KG1 (cell line): ENCODE results near the gene E2F1.

ENCODE experiments used
- DNase-seq: peaks from one replicate; lab custom pipeline; 2025; lab: John Stamatoyannopoulos, UW

The E2F1 gene

GRCh38 chr20:33686100-33686983 lies at the start of gene E2F1:
Gene E2F1, minus strand, starts transcription at chr20:33686385. Its CDS starts 121 bp downstream, at chr20:33686264.
- DNase-seq = peak; percentile 88

DNA sequence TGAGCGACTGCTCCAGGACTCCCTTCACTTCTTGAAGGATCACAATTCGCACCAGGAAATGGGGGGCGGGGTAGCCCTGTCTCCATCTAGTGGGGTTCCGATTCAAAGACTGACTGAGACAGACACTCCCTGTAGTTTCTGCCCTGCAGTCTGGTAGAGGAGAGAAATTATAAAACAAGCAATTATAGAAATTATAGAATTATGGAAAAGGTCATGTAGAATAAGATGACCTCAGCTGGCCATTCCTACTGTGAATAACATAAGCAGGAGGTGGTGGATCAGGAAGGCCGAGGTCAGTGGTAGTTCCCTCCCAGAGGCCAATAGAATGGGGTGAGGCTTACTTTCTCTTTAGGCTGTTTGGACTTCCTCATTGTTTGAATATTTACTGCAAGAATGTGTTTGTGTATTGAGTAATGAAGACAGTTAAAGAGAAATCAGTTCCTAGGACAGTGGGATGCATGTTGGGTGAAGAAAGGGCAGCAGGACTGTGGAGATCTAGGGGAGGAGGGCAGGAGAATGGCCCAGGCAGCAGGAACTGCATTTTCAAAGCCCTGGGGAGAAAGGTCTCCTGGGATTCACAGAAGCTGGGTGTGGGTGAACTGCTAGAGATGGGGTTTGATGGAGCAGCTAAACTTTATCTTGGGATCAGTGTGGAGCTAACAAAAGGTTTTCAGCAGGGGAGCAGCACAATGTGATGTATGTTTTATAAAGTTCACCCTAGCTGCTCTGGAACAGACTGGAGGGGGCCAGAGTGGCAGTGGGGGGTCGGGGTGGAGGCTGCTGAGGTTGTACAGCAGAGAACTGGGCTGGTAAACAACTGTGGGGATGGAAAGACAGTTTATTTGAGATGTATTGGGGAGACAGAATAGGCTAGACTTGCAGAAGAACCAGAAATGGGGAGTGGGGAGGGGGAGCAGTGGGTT lies 47.7 kb upstream of the E2F1 start:
- peak; percentile 38 for DNase-seq

DNA sequence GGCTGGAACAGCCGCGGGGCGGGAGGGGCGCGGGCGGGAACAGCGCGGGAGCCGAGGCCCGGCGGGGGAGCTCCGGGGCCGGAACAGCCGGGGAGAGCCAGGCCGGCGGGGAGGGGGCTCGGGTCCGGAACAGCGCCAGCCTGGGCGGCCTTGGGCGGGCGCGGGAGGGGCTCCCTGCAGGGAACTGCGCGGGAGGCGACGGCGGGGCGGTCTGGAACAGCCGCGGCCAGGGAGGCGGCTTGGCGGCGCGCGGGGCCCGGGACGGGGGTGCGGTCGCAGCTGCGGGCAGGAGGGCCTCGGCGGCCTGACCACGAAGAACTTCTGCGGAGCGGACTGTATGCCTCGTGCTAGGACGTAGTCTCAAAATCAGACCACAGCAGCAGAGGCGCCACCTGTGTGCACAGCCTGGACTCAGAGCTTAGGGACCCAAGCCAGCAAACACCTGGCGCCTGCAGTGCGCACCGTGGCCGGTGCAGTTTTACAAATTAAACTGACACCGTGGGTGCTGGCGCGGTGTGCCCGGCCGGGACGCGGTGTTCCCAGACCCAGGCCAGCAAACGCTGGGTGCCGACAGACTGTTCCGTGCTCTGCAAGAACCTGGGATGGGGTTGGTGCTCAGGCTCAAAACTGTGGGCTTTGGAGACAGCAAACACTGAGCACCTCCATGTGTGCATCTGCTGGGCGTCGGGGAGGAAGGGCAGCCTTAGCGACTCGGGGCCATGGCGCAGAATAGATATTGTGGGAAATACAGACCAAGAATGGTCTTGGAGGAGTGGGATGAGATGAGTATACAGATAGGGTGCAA lies 46.2 kb upstream of the E2F1 start:
- DNase-seq = peak; percentile 93

DNA sequence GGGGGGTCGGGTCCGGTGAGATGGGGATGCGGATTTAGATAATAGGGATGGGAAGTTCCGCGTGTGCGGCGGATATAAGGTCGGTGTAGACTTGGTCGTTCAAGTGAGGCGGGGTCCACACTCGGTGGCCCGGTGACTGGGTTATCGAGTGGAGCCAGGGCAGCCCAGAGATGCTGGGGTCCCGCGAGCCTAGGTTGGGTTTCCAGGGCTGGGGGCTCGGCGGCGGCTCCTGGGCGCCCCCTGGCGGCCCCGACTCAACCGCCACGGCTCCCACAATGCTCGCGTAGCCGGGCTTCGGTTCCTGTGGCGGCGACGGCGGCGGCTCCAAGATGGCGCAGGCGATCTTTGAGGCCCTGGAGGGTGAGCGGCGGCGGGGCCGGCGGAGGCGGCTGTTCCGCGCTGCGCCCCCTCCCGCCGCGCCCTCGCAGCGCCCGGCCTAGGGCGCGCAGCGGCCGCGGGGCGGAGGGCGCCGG lies 45.5 kb upstream of the E2F1 start, which contains the start of gene ZNF341:
Gene ZNF341, plus strand, starts transcription at position 304 of the 473 bp plus-strand sequence. Its CDS starts 26 bp downstream, at position 330.
- peak; percentile 93 for DNase-seq

DNA sequence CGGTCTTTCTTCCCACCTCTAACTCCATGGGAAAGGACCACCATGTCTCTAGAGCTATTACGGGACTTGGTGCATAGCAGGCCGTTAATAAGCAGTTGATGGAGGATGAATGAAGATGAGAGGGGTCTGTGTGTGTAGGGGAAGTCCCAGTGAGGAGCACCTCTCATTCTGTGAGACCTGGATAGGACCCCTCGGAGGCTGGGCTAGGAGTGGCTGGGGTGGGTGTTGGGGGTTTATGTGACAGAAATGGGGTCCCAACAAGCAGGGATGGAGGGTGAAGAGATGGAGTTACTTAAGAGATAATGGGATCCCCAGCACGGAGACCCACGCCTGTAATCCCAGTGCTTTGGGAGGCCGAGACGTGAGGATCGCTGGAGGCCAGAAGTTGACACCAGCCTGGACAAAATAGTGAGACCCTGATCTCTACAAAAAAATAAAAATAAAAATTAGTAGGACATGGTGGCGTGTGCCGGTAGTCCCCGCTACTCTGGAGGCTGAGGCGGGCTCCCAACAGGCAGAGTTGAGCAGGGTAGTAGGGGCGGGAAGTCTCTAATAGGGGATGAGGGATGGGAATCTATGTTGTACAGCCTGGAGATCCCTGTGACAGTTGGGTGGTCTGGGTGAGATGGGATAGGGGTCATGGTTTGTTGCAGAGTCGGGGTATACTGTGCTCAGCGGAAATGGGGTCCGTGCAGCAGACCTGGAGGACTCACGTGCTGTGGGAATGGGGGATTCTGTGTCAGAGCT lies 44.9 kb upstream of the E2F1 start:
- DNase-seq = no peak

- DNase-seq = no peak
Measured at GRCh38 chr20:33729101-33729500, 42.9 kb upstream of the E2F1 start.

GRCh38 chr20:33728463-33728862 lies 42.3 kb upstream of the E2F1 start:
- no peak for DNase-seq

- no peak for DNase-seq
Measured at GRCh38 chr20:33727806-33728205, 41.6 kb upstream of the E2F1 start.

GRCh38 chr20:33727115-33727479 lies 40.9 kb upstream of the E2F1 start:
- no peak for DNase-seq

DNA sequence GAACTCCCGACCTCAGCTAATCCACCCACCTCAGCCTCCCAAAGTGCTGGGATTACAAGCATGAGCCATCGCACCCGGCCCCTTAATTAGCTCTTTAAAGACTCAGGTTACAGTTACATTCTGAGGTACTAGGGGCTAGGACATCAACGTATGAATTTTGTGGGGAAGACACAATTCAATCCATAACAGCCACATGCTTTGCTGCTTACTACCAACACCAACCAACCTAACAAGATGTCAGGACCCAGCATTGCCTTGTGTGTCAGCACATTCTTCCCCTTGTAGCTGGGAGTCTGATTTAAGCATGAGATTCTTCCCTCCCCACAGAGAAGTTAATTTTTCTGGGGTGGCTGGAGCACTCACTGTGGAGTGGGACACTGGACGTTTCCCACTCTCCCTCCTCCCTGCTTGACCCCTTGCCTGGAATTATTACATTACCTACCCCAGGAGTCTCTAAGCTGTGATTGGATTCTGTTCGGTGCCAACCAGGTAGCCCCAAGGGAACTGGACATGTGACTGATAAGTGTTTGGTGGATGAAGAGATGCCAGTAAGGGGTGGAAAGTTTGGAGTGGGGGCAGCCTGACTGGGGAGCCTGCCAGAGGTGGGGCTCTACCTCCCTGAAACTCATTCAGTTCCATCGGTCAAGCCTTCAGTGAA lies 39.6 kb upstream of the E2F1 start:
- no peak for DNase-seq

DNA sequence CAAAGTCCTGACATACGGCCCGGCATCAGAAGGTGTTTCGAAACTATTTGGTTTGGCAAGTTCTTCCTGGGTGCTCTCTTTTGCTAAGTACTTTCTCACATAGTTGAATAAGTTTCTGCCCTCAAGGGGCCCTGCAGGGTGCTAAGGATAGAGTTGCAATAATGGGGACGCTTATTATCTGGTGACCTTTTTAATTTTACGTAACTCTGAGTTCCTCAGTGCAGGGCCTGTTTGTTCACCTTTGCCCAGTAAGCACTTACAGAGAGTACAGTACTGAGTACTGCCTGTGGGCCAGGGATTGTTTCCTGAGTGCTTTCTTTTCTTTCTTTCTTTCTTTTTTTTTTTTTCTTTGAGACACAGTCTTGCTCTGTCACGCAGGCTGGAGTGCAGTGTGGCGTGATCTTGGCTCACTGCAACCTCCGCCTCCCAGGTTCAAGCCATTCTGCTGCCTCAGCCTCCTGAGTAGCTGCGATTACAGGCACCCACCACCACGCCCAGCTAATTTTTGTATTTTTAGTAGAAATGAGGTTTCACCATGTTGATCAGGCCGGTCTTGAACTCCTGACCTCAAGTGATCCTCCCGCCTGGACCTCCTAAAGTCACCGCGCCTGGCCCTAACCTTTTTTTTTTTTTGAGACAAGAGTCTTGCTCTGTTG lies 38.4 kb upstream of the E2F1 start:
- DNase-seq = no peak

DNA sequence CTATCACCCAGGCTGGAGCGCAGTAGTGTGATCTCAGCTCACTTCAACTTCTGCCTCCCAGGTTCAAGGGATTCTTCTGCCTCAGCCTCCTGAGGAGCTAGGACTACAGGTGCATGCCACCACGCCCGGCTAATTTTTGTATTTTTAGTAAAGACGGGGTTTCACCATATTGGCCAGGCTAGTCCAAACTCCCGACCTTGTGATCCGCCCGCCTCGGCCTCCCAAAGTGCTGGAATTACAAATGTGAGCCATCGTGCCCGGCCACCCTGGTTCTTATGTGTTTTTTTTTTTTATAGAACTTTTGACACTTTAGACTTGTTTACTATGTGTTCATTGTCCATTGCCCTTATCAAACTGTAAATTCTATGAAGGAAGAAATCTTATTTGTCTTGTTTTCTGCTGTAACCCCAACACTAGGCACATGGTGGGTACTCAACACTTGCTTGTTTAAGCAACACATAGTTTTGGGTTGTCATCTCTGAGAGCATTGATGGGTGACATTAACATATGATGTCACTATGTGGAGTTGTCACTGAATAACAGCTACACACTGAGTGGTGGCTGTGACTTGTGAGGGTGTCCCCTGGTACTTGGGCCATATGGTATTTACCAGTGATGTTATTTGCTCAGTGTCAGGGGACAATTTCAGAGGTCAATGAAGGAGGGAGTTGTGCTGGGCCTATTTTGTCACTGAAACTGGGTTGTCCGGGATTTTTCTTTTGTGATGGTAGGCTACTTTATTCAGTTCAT lies 35.4 kb upstream of the E2F1 start:
- no peak for DNase-seq

GRCh38 chr20:33719989-33720709 lies 34.0 kb upstream of the E2F1 start, which contains the start of gene PXMP4:
Gene PXMP4, minus strand, starts transcription at chr20:33720310. Its CDS starts 103 bp downstream, at chr20:33720207.
- DNase-seq = peak; percentile 93

DNA sequence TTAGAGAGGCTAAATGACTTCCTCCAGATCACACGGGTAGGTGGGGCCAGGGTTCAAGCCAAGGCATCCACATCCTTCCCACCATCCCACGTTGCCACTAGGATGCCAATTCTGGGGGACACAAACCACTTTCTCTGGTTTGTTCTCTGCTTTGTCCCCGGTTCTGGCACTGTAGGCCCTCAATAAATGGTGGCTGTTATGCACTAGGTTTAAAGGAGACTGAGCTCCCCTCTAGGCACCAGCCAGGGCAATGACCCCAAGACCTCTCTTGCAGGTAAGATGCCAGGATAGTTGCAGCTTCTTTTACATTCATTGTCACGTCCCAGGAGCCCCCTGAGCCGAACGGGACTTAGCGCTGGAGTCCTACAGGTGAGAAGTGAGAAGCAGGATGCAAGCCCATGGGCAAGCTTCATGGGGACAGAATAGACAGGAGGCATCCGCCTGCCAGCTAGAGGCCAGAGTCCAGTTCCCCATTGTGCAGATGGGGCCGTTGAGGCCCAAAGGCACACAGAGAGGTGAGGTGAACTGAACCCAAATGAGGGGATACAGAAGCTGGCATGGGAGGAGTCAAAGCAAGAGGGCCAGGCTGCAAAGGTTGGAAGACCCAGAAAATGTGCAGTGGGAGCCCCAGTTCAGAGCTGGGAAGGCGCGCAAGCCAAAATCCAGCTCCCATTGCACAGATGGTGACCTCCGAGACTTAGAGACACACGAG lies 33.2 kb upstream of the E2F1 start:
- DNase-seq = no peak

GRCh38 chr20:33716498-33716897 lies 30.3 kb upstream of the E2F1 start:
- no peak for DNase-seq

DNA sequence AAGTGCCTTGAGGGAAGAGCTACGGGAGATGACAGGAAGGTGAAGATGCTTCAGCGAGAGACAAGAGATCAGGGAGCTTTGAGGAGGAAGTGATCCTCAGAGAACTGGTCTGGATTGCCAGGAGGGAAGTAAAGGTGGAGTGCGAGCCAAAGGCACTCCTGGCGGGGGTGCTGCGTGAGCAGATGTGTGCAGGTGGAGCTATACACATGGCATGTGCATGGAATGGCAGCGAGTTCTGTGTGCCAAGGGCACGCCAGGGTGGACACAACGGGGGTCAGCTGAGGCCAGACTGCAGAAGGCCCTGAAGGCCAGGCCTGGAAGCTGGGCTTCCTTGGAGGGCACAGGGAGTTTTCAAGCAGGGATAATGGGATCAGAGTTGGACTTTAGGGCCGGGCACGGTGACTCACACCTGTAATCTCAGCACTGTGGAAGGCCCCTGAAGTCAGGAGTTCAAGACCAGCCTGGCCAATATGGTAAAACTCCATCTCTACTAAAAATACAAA lies 27.7 kb upstream of the E2F1 start:
- no peak for DNase-seq

DNA sequence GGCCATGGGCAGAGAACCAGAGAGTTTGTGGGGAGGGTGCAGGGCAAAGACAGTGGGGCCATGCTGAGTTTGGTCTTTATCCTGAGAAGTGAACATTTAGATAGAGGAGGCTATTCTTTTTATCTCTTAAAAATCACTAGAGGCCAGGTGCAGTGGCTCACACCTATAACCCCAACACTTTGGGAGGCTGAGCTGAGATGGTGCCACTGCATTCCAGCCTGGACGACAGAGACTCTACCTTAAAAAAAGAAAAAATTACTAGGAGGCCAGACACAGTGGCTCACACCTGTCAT lies 25.2 kb upstream of the E2F1 start:
- no peak for DNase-seq
